ENCODE measurements around the gene PEX13.

PEX13 gene

GRCh38 chr2:61065714-61066709 lies 48.5 kb downstream of the PEX13 start, which contains the start of gene SANBR (continued):
- TF ChIP-seq ZBTB6 (tag by site-specific recombination; IDR thresholded peaks at IDR 0.05), result no peak
- no peak for TF ChIP-seq ZNF426 (tag by site-specific recombination; IDR thresholded peaks at IDR 0.05)
- no peak; the same call in none of the 2 replicates for TF ChIP-seq ZNF341 (tag by site-specific recombination; IDR thresholded peaks at IDR 0.05; ENCODE audit: low read depth)
- TF ChIP-seq TCF7L2 (IDR thresholded peaks at IDR 0.05; ENCODE audit: borderline replicate concordance, low read depth, low read length), result no peak
- TF ChIP-seq ZNF398 (tag by site-specific recombination; IDR thresholded peaks at IDR 0.05), result peak; percentile 39; the same call in 1 of the 2 replicates
- TF ChIP-seq ZNF555 (tag by site-specific recombination; conservative IDR thresholded peaks at IDR 0.05), result no peak
- peak; percentile 69 for TF ChIP-seq ZBTB20 (tag by site-specific recombination; IDR thresholded peaks at IDR 0.05)
- TF ChIP-seq ZNF311 (tag by site-specific recombination; IDR thresholded peaks at IDR 0.05; ENCODE audit: borderline replicate concordance), result no peak
- no peak for TF ChIP-seq ZNF2 (tag by site-specific recombination; IDR thresholded peaks at IDR 0.05)
- no peak for TF ChIP-seq ZNF146 (tag by site-specific recombination; IDR thresholded peaks at IDR 0.05)
- TF ChIP-seq FEZF1 (tag by site-specific recombination; IDR thresholded peaks at IDR 0.05), result no peak
- peak; percentile 61; the same call in 1 of the 2 replicates for TF ChIP-seq ZNF561 (tag by site-specific recombination; IDR thresholded peaks at IDR 0.05; ENCODE audit: borderline replicate concordance)
- TF ChIP-seq SP7 (tag by site-specific recombination; IDR thresholded peaks at IDR 0.05), result no peak; the same call in 1 of the 2 replicates
- no peak for TF ChIP-seq GLI4 (tag by site-specific recombination; IDR thresholded peaks at IDR 0.05)
- peak; percentile 47; the same call in 1 of the 2 replicates for TF ChIP-seq SP3 (tag by site-specific recombination; IDR thresholded peaks at IDR 0.05)
- TF ChIP-seq IKZF3 (tag by site-specific recombination; IDR thresholded peaks at IDR 0.05), result no peak; the same call in 1 of the 2 replicates
- TF ChIP-seq ZSCAN18 (tag by site-specific recombination; IDR thresholded peaks at IDR 0.05), result no peak
- no peak for TF ChIP-seq ZNF560 (tag by site-specific recombination; IDR thresholded peaks at IDR 0.05; ENCODE audit: borderline replicate concordance)
- TF ChIP-seq BCL11B (tag by site-specific recombination; IDR thresholded peaks at IDR 0.05; ENCODE audit: low read depth), result 0 out of 2 replicates have a peak, but pooled peaks have one; percentile 39
- TF ChIP-seq ZFHX2 (tag by site-specific recombination; conservative IDR thresholded peaks at IDR 0.05), result peak; percentile 87
- no peak for TF ChIP-seq ZNF596 (tag by site-specific recombination; IDR thresholded peaks at IDR 0.05)
- peak; percentile 31; the same call in 1 of the 2 replicates for TF ChIP-seq KLF16 (tag by site-specific recombination; IDR thresholded peaks at IDR 0.05)
- TF ChIP-seq ZBTB26 (tag by site-specific recombination; optimal IDR thresholded peaks at IDR 0.05), result peak; percentile 81
- TF ChIP-seq BCL11A (tag by site-specific recombination; IDR thresholded peaks at IDR 0.05; ENCODE audit: low read depth), result peak; percentile 43; the same call in 1 of the 2 replicates
- peak; percentile 37; the same call in 1 of the 2 replicates for TF ChIP-seq KLF1 (tag by site-specific recombination; IDR thresholded peaks at IDR 0.05)
- TF ChIP-seq ZBTB17 (tag by site-specific recombination; IDR thresholded peaks at IDR 0.05), result 0 out of 2 replicates have a peak, but pooled peaks have one; percentile 25
- TF ChIP-seq ZNF785 (tag by site-specific recombination; IDR thresholded peaks at IDR 0.05), result no peak
- peak; percentile 45; the same call in 1 of the 2 replicates for TF ChIP-seq PATZ1 (tag by site-specific recombination; IDR thresholded peaks at IDR 0.05)
- TF ChIP-seq ATF2 (tag by site-specific recombination; IDR thresholded peaks at IDR 0.05; ENCODE audit: low read depth), result no peak
